OCI-LY7 (cell line): ENCODE data around the gene CNKSR2. TPM values are rescaled to one million over a fixed set of nuclear protein-coding genes. Genes with fewer than 3 reads are reported as not detected.

Experiments used
- BruUV-seq: library from RNA; stranded (reverse); fragments of 400-500 nt; replicated peaks from 2 replicates; lab custom pipeline; 2021; lab: Mats Ljungman, UMichigan
- CTCF ChIA-PET: fragments of 300-600 bp; sonication (Branson Sonifier 250); formaldehyde crosslinking; loops from one replicate; lab custom pipeline; 2022; ENCODE audit warnings: antibody characterized with exemption; ENCODE audit not compliant: unreplicated experiment; lab: Charles Lee
- POLR2A ChIA-PET: fragments of 300-600 bp; sonication (Branson Sonifier 250); formaldehyde crosslinking; loops from one replicate; lab custom pipeline; 2022; ENCODE audit warnings: antibody characterized with exemption; lab: Charles Lee
- DNase-seq: peaks from one replicate; pipeline ENCODE4 v3.0.0-alpha.2; 2015; ENCODE audit warnings: low spot score
- H2AFZ ChIP-seq: fragments of 200-600 bp; sonication (generic), shearing (Covaris generic); 2 replicates; pipeline ENCODE4 v1.6.1; 2014; ENCODE audit warnings: mild to moderate bottlenecking, antibody characterized with exemption, low read length, moderate library complexity
- H3K27ac ChIP-seq: fragments of 200-600 bp; sonication (generic); 2 replicates; pipeline ENCODE4 v1.5.1; 2014; ENCODE audit warnings: mixed run types, low read depth, mild to moderate bottlenecking, moderate library complexity, low read length, inconsistent platforms; ENCODE audit not compliant: poor library complexity, severe bottlenecking
- H3K36me3 ChIP-seq: fragments of 200-600 bp; sonication (generic); 2 replicates; pipeline ENCODE4 v1.6.1; 2014; ENCODE audit warnings: mild to moderate bottlenecking, antibody characterized with exemption, low read length, moderate library complexity, mixed read lengths; ENCODE audit not compliant: insufficient read depth
- H3K4me1 ChIP-seq: fragments of 200-600 bp; sonication (generic); 2 replicates; pipeline ENCODE4 v1.5.1; 2014; ENCODE audit warnings: mild to moderate bottlenecking, low read length; ENCODE audit not compliant: insufficient read depth, poor library complexity, severe bottlenecking
- H3K4me2 ChIP-seq: fragments of 200-600 bp; sonication (generic); 2 replicates; pipeline ENCODE4 v1.6.1; 2014; ENCODE audit warnings: mild to moderate bottlenecking, low read length
- H3K4me3 ChIP-seq: fragments of 200-600 bp; sonication (generic); 2 replicates; pipeline ENCODE4 v1.5.1; 2014; ENCODE audit warnings: mild to moderate bottlenecking, low read depth, low read length; ENCODE audit not compliant: poor library complexity, severe bottlenecking
- H3K79me2 ChIP-seq: fragments of 200-600 bp; sonication (generic); 2 replicates; pipeline ENCODE4 v1.6.1; 2016; ENCODE audit warnings: low read depth, mild to moderate bottlenecking, low read length, moderate library complexity, mixed read lengths; ENCODE audit not compliant: insufficient read depth
- H3K9me2 ChIP-seq: fragments of 200-600 bp; sonication (generic); 2 replicates; pipeline ENCODE4 v1.6.1; 2016; ENCODE audit warnings: mild to moderate bottlenecking, low read length, mixed read lengths; ENCODE audit not compliant: insufficient read depth
- H3K9me3 ChIP-seq: fragments of 200-600 bp; sonication (generic); 2 replicates; pipeline ENCODE4 v1.6.1; 2014; ENCODE audit warnings: mild to moderate bottlenecking, mixed run types, low read length, mixed read lengths
- H4K20me1 ChIP-seq: fragments of 200-600 bp; sonication (generic); 2 replicates; pipeline ENCODE4 v1.6.1; 2014; ENCODE audit warnings: mild to moderate bottlenecking, antibody characterized with exemption, low read length, moderate library complexity, mixed read lengths; ENCODE audit not compliant: insufficient read depth
- CTCF ChIP-seq: fragments of 200-600 bp; sonication (generic); conservative IDR thresholded peaks from 2 replicates; pipeline ENCODE4 v1.5.1; 2014; ENCODE audit warnings: mild to moderate bottlenecking, antibody characterized with exemption, low read length, moderate library complexity, mixed read lengths
- EZH2phosphoT487 ChIP-seq: fragments of 200-600 bp; sonication (generic); IDR thresholded peaks from 2 replicates; pipeline ENCODE4 v1.6.1; 2018; ENCODE audit warnings: low read depth, borderline replicate concordance, mild to moderate bottlenecking, mixed run types, antibody characterized with exemption, low read length, moderate library complexity, mixed read lengths
- intact Hi-C: fragments of 100-400 bp; cut with micrococcal nuclease; formaldehyde crosslinking; loops from one replicate; pipeline ENCODE4 v1.10.0; 2022; ENCODE audit not compliant: unreplicated experiment
- total RNA-seq, 2 experiments: library from RNA; depleted of rRNA in 1 of 2; stranded (reverse); fragments of >200 nt in 1 of 2; shearing (Covaris generic) in 1 of 2; gene quantifications; 2 replicates each; pipeline ENCODE4 v1.2.3, GENCODE V29; 2014 to 2022

CNKSR2 gene
- total RNA-seq, 2 experiments from 2014 or later = not detected

- ChIA-PET CTCF (no interaction called here), POLR2A (no interaction called here)
- Histone ChIP-seq H4K20me1 (no peaks in the 10 kb centered on the region), H3K9me2 (no peaks in the 10 kb centered on the region), H2AFZ (no peak overlapping the region), H3K4me1 (no peaks in the 10 kb centered on the region), H3K4me2 (no peak overlapping the region), H3K79me2 (no peaks in the 10 kb centered on the region), H3K9me3 (no peaks in the 10 kb centered on the region), H3K4me3 (no peak overlapping the region), H3K27ac (no peak overlapping the region), H3K36me3 (no peaks in the 10 kb centered on the region)
- TF ChIP-seq EZH2phosphoT487 (no peak), CTCF (no peak)
- DNase-seq = no peak
- intact Hi-C loops = no loop called here
- BruUV-seq = no TSS peak
Measured at GRCh38 chrX:21412029-21412428, 37.8 kb downstream of the CNKSR2 start.

- H3K4me2 ChIP-seq = no peak overlapping the region
- no peak for TF ChIP-seq EZH2phosphoT487
- TF ChIP-seq CTCF = no peak
- no peak for DNase-seq
- CTCF ChIA-PET = no interaction called here
- H3K79me2 ChIP-seq = no peaks in the 10 kb centered on the region
- no peaks in the 10 kb centered on the region for H3K4me1 ChIP-seq
- no peaks in the 10 kb centered on the region for H3K36me3 ChIP-seq
- no peaks in the 10 kb centered on the region for H3K9me3 ChIP-seq
- H2AFZ ChIP-seq = no peak overlapping the region
- BruUV-seq = no TSS peak
- H3K4me3 ChIP-seq = no peak overlapping the region
- no peaks in the 10 kb centered on the region for H3K9me2 ChIP-seq
- POLR2A ChIA-PET = no interaction called here
- intact Hi-C loops = no loop called here
- no peak overlapping the region for H3K27ac ChIP-seq
- no peaks in the 10 kb centered on the region for H4K20me1 ChIP-seq
Measured at GRCh38 chrX:21412883-21413282, 38.7 kb downstream of the CNKSR2 start.

GRCh38 chrX:21427086-21427485 lies 52.9 kb downstream of the CNKSR2 start:
- no peaks in the 10 kb centered on the region for H4K20me1 ChIP-seq
- CTCF ChIA-PET = no interaction called here
- POLR2A ChIA-PET = interaction anchor here (1.2 kb wide), 1 partner anchor 15 kb away, joined by 3 read pairs; no protein-coding TSS in a partner anchor
- H3K9me3 ChIP-seq = no peaks in the 10 kb centered on the region
- H2AFZ ChIP-seq = no peak overlapping the region
- no peaks in the 10 kb centered on the region for H3K79me2 ChIP-seq
- H3K9me2 ChIP-seq = no peaks in the 10 kb centered on the region
- H3K27ac ChIP-seq = no peak overlapping the region
- H3K4me3 ChIP-seq = no peak overlapping the region
- TF ChIP-seq EZH2phosphoT487 = no peak
- no peak for TF ChIP-seq CTCF
- DNase-seq = no peak
- intact Hi-C loops = no loop called here
- H3K4me2 ChIP-seq = no peak overlapping the region
- no peaks in the 10 kb centered on the region for H3K36me3 ChIP-seq
- no peaks in the 10 kb centered on the region for H3K4me1 ChIP-seq
- no TSS peak for BruUV-seq
